Stimulated activated CD8-positive, alpha-beta memory T cell treated with anti-CD3 and anti-CD28 coated beads, Interleukin-4, amount 100 ng/mL, for 4 hours (primary cell): ENCODE measurements around the gene LY6G6C.

ENCODE experiments used
- DNase-seq, 2 donors: peaks; one replicate each; pipeline ENCODE4 v3.0.0-alpha.2; 2020; ENCODE audit warnings: low read depth in 2 of 2, low spot score in 1 of 2

LY6G6C gene

DNA sequence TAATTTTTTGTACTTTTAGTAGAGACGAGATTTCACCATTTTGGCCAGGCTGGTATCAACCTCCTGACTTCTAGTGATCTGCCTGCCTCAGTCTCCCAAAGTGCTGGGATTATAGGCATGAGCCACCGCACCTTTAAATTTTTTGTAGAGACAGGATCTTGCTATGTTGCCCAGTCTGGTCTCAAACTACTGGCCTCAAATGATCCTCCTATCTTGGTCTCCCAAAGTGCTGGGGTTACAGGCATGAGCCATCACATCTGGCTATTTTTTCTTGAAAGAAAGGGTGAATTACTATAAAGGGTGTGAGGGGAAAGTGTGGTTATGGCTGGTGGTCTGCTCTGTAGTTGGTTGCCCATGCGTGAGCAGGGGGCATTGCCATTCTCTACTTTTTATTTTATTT lies 13.3 kb downstream of the LY6G6C start:
- DNase-seq, result no peak

- no peak for DNase-seq
Measured at GRCh38 chr6:31707701-31708100, 13.8 kb downstream of the LY6G6C start.

DNA sequence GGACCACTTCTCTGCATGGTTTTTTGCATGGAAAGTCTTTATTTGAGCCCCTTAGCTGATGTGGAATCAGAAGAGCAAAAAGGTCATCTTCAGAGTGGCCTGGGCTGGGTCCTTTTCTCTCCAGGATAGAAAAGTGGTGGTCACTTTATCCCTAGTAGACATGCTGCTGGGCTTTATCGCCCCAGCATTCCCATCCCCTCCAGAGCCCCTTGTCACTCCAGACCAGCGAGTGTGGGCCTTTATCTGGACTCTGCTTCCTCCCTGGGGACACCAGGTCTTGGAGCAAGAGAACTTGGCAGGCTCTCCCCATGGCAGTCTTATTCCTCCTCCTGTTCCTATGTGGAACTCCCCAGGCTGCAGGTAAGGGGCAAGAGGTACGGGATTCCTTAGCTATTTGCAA lies 14.9 kb downstream of the LY6G6C start, which contains the start of gene LY6G6F:
LY6G6F (plus strand) TSS at position 268 of the 400 bp plus-strand sequence; CDS start at position 309, 41 bp downstream.
- DNase-seq, result no peak

GRCh38 chr6:31705931-31706330 lies 15.6 kb downstream of the LY6G6C start:
- DNase-seq, result no peak

- DNase-seq, result peak; percentile 92 to 95
Measured at GRCh38 chr6:31702819-31703716, 18.5 kb downstream of the LY6G6C start, which contains the start of gene ABHD16A. Gene ABHD16A (minus strand): TSS chr6:31703324. CDS start chr6:31703281, 43 bp downstream.

DNA sequence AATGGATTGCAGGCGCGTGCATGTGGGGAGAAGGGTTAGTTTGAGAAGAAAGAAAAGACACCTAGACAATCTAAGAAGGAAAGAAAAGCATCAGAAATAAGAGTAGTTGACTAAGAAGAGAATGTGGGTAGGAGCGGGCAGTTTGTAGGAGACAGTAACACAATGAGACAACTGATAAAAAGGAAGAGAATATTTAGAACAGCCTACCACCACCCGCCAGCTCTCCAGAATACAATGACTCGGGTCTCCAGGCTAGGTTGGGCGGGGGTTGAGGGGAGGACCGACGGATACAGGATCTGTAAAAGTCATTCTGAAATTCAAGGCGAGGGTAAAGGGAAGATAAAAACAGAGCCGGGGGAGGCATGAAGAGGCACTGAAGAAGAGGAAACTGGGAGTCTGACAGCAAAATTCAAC lies 19.1 kb downstream of the LY6G6C start:
- no peak for DNase-seq

- DNase-seq, result no peak
Measured at GRCh38 chr6:31701666-31702404, 19.7 kb downstream of the LY6G6C start.

GRCh38 chr6:31700740-31701401 lies 20.7 kb downstream of the LY6G6C start:
- no peak for DNase-seq

GRCh38 chr6:31697555-31697954 lies 24.0 kb downstream of the LY6G6C start:
- DNase-seq, result no peak

DNA sequence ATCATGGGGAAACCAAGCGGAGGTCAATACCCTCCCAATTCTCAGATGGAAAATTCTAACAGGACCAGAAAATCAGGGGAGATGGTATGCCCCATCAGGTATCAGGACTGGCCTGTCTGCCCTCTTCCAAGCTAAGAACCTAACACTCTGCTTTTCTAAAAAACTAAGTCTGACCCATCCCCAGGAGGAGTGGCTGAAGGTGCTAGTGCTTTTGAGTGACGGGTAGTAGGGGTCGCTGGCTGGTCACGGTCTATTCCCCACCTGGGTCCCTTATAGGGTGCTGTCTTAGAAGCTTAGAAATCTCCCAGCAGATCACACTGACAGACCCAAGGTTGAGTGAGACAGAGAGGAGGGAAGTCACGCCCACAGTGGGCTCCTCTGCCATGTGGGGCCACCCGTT lies 28.0 kb downstream of the LY6G6C start:
- no peak for DNase-seq

DNA sequence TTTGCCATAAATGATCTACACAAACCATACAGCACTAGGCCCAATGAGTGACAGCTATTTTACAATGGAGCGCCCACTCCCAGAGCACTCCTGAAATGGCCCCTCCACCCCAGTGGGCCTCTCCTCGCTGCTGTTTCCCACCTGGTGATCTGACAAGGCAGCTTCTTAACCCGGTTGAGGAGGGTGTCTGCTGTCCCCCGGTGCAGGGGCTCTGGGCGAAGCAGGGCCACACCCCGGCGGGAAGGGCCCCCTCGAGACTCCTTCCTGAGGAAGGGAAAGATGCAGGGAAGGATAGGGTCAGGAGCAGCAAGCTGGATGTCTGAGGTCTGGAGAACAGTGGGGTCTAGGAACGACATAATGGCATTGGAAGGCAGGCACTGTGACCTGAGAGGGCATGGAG lies 28.7 kb downstream of the LY6G6C start:
- no peak for DNase-seq

DNA sequence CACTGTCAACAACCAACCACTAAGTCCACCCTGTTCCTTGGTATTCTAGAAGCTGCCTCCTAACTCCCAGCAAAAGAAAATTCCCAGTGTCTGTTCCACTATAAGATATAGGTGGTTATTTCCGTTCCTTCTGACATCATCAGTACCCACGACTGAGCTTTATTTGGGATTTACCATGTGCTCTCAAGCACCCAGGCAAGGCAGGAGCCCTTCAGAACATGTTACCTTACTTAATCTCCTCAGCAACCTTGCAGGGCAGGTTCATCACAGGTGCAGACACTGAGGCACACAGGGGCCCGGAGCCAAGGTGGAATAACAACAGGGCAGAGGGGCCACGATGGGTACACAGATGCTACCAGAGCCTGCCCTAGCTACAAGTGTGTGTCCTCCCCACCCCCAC lies 29.2 kb downstream of the LY6G6C start:
- DNase-seq, result no peak

DNA sequence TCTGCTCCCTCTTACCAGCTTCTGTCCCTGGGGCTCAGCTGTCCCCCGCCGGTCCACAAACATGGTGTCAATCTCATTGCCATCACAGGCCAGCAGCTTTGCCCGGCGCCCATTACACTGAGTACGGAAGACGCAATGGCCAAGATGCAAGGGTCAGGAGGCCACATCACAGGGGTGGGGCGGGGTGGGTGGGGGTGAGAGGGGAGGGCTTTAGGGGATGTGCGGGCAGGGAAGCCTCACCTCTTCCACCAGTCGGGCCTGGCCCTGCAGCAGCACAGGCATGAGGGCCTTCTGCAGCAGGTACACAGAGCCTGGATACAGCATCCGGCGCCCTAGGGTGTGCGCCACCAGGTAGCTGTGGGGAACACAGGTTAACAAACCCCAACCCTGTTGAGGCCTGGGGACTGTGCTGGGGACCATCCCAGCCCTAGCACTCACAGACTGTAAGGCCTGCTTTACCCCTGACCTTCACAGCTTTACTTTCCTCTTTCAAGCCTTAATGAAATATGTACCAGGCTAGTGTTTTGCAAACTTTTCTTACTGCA lies 29.9 kb downstream of the LY6G6C start:
- no peak for DNase-seq

DNA sequence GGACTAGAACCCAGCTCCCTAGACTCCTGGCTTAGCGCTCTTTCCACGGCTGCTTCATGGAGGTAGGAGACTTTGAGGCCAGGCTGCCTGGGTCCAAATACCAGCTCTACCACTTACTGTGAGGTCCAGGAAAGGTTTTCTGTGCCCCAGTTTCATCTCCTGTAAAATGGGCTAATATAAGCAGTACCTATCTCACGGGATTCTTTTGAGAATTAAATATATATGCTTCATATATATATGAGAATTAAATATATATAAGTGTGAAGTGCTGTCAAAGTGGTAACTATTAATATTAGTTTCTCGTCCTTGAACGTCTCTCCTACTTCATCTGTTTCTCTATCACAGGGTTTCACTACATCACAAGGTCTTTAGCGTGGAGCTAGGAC lies 30.5 kb downstream of the LY6G6C start:
- DNase-seq, result no peak

GRCh38 chr6:31690231-31691077 lies 31.1 kb downstream of the LY6G6C start:
- DNase-seq, result no peak

- DNase-seq, result no peak
Measured at GRCh38 chr6:31689249-31690110, 32.1 kb downstream of the LY6G6C start.

GRCh38 chr6:31687860-31688693 lies 33.5 kb downstream of the LY6G6C start:
- no peak for DNase-seq

- DNase-seq, result no peak
Measured at GRCh38 chr6:31687321-31687720, 34.2 kb downstream of the LY6G6C start.

- no peak for DNase-seq
Measured at GRCh38 chr6:31686483-31686882, 35.1 kb downstream of the LY6G6C start.
